ENCODE data around the gene DPF1. TPM values are rescaled to one million over a fixed set of nuclear protein-coding genes. Genes with fewer than 3 reads are reported as not detected.

The DPF1 gene
- total and polyA plus RNA-seq, 10 of the 15 experiments (the other 5 are each of a cell fraction or from before 2014, with no cell fraction given): 0.11 to 4.3 (median 2.4) TPM

DNA sequence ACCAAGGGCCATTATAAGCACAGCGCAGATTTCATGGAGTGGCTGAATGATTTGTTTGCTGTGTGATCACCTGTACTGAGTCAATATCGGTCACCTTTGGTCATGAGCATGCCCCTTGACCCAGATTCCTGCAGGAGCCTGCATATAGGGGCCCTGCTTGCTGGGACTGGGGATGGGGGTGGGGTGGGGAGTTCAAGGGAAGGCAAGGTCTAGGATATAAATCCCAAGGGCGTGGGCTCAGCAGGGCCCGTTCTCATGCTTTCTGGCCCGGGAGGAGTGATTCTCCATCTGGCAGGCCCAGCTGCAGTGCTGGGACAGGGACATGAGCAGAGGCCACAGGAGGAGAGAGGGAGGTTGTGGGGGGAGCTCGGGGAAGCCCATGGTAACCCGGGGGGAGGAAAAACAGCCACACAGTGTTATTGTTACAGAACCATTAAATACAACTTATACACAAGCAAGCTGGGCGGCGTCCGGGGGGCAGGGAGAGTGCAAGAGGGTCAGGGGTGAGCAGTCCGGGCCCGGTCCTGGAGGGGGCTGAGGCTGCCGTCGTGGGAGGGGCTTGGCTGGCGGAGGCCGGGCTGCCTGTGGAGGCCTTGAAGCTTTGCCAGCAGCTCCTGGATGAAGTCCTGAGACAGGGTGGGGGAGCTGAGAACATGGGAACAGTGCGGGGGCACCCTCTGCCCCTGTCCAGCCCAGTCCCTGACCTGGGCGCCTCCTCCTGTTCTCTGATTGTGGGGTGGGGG, 27.0 kb upstream of the DPF1 start:
- WGBS (ENCODE audit: insufficient coverage, insufficient replicate concordance, low lambda C conversion rate, missing lambda C conversion rate): 62% methylated on average over 17 of the region's 18 CpGs
- ATAC-seq (no peak), FAIRE-seq (no peak), DNase-seq (ENCODE audit: low read depth, low spot score) (no peak)
- Histone ChIP-seq H2AFZ (ENCODE audit: control insufficient read depth, low read depth, low read length) (no peak overlapping the region), H3K9ac (ENCODE audit: control insufficient read depth, insufficient read depth, low read length) (no peak overlapping the region), H3K9me3 (replicated peaks; ENCODE audit: control insufficient read depth, insufficient read depth, low read length) (no peaks in the 10 kb centered on the region), H3K79me2 (ENCODE audit: control insufficient read depth, insufficient read depth, low read length) (no peaks in the 10 kb centered on the region), H3K4me1 (ENCODE audit: control insufficient read depth, insufficient read depth, low read length) (no peaks in the 10 kb centered on the region), H3K36me3 (ENCODE audit: control insufficient read depth in 2 of 2, insufficient read depth in 2 of 2, low read length in 1 of 2) (no peaks in the 10 kb centered on the region), H4K20me1 (ENCODE audit: control insufficient read depth, insufficient read depth) (no peaks in the 10 kb centered on the region), H3K27ac (ENCODE audit: control insufficient read depth, insufficient read depth) (no peak overlapping the region), H3K27me3 (replicated peaks in 1 of 2; ENCODE audit: control insufficient read depth in 2 of 2, insufficient read depth in 2 of 2, low read length in 1 of 2) (peaks cover 0 to 4% of the 10 kb centered on the region in 2 experiments; a peak in 3 of 4 replicates), H3K4me2 (ENCODE audit: control insufficient read depth, insufficient read depth) (no peak overlapping the region), H3K4me3 (no peak overlapping the region)
- BruUV-seq (replicated peaks): no TSS peak
- RAD21 ChIA-PET (ENCODE audit: unreplicated experiment): interaction anchor here (1.2 kb wide), 1 partner anchor 8 kb away, joined by 3 read pairs; no protein-coding TSS in a partner anchor
- in situ Hi-C loops (cut with MboI): no loop called here
- CTCF ChIA-PET: interaction anchor here (0.8 kb wide), 1 partner anchor 82 kb away, joined by 3 read pairs; no protein-coding TSS in a partner anchor
- SMC1A ChIA-PET (ENCODE audit: uncharacterized antibody, unreplicated experiment): interaction anchor here (0.8 to 1.0 kb wide), 2 partner anchors 9 to 77 kb away, joined by 3 read pairs; no protein-coding TSS in a partner anchor
- intact Hi-C loops (cut with micrococcal nuclease; ENCODE audit: unreplicated experiment): no loop called here
- POLR2A ChIA-PET: no interaction called here
- no peak for TF ChIP-seq POLR2AphosphoS5 (IDR thresholded peaks at IDR 0.05; ENCODE audit: low read length)
- no peak for TF ChIP-seq HDAC6 (IDR thresholded peaks at IDR 0.05; ENCODE audit: unreplicated experiment)
- no peak for TF ChIP-seq NFYB (IDR thresholded peaks at IDR 0.05; ENCODE audit: insufficient read depth, low read depth, low read length)
- no peak for TF ChIP-seq SPI1 (IDR thresholded peaks at IDR 0.05; ENCODE audit: borderline replicate concordance, insufficient read depth, low read depth, low read length)
- no peak for TF ChIP-seq BACH1 (IDR thresholded peaks at IDR 0.05; ENCODE audit: borderline replicate concordance)
- TF ChIP-seq RELA (IDR thresholded peaks at IDR 0.05; ENCODE audit: borderline replicate concordance, partially characterized antibody): no peak
- TF ChIP-seq BHLHE40 (IDR thresholded peaks at IDR 0.05; ENCODE audit: borderline replicate concordance in 1 of 2, low read depth in 2 of 2, low read length in 1 of 2): no peak
- TF ChIP-seq, protein P1, sequence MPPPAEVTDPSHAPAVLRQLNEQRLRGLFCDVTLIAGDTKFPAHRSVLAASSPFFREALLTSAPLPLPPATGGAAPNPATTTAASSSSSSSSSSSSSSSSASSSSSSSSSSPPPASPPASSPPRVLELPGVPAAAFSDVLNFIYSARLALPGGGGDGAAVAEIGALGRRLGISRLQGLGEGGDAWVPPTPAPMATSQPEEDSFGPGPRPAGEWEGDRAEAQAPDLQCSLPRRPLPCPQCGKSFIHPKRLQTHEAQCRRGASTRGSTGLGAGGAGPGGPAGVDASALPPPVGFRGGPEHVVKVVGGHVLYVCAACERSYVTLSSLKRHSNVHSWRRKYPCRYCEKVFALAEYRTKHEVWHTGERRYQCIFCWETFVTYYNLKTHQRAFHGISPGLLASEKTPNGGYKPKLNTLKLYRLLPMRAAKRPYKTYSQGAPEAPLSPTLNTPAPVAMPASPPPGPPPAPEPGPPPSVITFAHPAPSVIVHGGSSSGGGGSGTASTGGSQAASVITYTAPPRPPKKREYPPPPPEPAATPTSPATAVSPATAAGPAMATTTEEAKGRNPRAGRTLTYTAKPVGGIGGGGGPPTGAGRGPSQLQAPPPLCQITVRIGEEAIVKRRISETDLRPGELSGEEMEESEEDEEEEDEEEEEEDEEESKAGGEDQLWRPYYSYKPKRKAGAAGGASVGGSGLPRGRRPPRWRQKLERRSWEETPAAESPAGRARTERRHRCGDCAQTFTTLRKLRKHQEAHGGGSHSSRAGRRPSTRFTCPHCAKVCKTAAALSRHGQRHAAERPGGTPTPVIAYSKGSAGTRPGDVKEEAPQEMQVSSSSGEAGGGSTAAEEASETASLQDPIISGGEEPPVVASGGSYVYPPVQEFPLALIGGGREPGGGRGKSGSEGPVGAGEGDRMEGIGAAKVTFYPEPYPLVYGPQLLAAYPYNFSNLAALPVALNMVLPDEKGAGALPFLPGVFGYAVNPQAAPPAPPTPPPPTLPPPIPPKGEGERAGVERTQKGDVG (CRISPR knock-in tag; IDR thresholded peaks at IDR 0.05): no peak
- TF ChIP-seq SREBF2 (IDR thresholded peaks at IDR 0.05; ENCODE audit: low read length): no peak
- TF ChIP-seq, protein P2, sequence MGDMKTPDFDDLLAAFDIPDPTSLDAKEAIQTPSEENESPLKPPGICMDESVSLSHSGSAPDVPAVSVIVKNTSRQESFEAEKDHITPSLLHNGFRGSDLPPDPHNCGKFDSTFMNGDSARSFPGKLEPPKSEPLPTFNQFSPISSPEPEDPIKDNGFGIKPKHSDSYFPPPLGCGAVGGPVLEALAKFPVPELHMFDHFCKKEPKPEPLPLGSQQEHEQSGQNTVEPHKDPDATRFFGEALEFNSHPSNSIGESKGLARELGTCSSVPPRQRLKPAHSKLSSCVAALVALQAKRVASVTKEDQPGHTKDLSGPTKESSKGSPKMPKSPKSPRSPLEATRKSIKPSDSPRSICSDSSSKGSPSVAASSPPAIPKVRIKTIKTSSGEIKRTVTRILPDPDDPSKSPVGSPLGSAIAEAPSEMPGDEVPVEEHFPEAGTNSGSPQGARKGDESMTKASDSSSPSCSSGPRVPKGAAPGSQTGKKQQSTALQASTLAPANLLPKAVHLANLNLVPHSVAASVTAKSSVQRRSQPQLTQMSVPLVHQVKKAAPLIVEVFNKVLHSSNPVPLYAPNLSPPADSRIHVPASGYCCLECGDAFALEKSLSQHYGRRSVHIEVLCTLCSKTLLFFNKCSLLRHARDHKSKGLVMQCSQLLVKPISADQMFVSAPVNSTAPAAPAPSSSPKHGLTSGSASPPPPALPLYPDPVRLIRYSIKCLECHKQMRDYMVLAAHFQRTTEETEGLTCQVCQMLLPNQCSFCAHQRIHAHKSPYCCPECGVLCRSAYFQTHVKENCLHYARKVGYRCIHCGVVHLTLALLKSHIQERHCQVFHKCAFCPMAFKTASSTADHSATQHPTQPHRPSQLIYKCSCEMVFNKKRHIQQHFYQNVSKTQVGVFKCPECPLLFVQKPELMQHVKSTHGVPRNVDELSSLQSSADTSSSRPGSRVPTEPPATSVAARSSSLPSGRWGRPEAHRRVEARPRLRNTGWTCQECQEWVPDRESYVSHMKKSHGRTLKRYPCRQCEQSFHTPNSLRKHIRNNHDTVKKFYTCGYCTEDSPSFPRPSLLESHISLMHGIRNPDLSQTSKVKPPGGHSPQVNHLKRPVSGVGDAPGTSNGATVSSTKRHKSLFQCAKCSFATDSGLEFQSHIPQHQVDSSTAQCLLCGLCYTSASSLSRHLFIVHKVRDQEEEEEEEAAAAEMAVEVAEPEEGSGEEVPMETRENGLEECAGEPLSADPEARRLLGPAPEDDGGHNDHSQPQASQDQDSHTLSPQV (IDR thresholded peaks at IDR 0.05): no peak
- no peak for TF ChIP-seq TCF12 (IDR thresholded peaks at IDR 0.05; ENCODE audit: low read depth, low read length)
- TF ChIP-seq NR2C2 (IDR thresholded peaks at IDR 0.05; ENCODE audit: borderline replicate concordance, control insufficient read depth, insufficient read length, low read depth): no peak
- TF ChIP-seq ESRRA (IDR thresholded peaks at IDR 0.05; ENCODE audit: low read length): no peak
